HG03139 (cell line): ENCODE results near the gene XRRA1.
"Not testable (repeated sequence)": the region's sequence is repeated elsewhere in the genome, so short reads cannot be mapped to it uniquely, and the experiment has no call there.

Source experiments
- ATAC-seq: cut with Tn5 transposase; IDR thresholded peaks from one replicate; pipeline ENCODE4 v1.9.1; 2021; ENCODE audit not compliant: unreplicated experiment

The XRRA1 gene, protein sequence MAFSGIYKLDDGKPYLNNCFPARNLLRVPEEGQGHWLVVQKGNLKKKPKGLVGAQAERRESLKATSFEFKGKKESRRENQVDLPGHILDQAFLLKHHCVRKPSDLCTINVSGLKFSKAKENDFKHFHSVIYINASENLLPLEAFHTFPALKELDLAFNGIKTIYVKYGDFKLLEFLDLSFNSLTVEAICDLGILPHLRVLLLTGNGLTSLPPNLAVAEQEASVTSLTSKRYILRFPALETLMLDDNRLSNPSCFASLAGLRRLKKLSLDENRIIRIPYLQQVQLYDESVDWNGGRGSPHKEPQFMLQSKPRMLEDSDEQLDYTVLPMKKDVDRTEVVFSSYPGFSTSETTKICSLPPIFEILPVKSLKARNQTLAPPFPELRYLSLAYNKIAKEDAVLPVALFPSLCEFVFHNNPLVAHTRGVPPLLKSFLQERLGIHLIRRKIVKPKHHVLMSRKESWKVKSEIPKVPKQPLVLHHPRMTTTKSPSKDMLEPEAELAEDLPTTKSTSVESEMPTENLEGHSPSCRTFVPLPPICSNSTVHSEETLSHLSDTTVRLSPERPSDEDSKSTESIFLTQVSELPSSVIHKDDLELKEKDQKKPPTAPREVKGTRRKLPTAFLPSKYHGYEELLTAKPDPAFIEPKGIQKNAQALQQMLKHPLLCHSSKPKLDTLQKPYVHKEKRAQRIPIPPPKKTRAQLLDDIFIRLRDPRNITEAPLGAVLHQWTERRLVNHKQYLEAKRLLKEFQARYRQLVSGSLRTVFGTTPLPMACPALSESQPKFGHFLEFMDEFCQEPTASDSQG

GRCh38 chr11:74948898-74949752 lies at the start of gene XRRA1, which contains the start of gene SPCS2:
Gene XRRA1 (minus strand): TSS chr11:74949091. CDS start chr11:74940878, 8,213 bp downstream.
Gene SPCS2 (plus strand): TSS chr11:74949266. CDS start chr11:74949286, 20 bp downstream.
- peak; percentile 96 for ATAC-seq

GRCh38 chr11:74992852-74993251 lies 44.0 kb upstream of the XRRA1 start:
- no peak for ATAC-seq

GRCh38 chr11:74990941-74991340 lies 42.0 kb upstream of the XRRA1 start:
- no peak for ATAC-seq

- not testable (repeated sequence) for ATAC-seq
Measured at GRCh38 chr11:74990150-74990549, 41.3 kb upstream of the XRRA1 start.

DNA sequence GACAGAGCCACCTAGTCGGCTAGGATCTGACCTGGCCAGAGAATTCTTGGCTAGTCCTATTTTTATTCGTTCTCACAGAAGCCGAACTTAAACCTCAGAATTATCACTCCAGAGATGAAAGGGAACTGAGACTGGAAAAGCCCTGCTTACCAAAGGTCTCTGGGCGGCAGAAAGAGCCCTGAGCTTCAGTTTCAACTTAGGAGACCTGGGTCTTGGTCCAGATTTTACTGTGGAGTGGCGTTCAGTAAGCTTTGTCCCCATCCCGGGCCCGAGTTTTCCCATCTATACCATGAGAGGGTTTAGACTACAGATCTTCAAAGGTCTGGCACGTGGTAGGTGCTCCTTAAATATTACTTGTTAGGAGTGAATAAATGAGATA lies 40.4 kb upstream of the XRRA1 start:
- no peak for ATAC-seq

DNA sequence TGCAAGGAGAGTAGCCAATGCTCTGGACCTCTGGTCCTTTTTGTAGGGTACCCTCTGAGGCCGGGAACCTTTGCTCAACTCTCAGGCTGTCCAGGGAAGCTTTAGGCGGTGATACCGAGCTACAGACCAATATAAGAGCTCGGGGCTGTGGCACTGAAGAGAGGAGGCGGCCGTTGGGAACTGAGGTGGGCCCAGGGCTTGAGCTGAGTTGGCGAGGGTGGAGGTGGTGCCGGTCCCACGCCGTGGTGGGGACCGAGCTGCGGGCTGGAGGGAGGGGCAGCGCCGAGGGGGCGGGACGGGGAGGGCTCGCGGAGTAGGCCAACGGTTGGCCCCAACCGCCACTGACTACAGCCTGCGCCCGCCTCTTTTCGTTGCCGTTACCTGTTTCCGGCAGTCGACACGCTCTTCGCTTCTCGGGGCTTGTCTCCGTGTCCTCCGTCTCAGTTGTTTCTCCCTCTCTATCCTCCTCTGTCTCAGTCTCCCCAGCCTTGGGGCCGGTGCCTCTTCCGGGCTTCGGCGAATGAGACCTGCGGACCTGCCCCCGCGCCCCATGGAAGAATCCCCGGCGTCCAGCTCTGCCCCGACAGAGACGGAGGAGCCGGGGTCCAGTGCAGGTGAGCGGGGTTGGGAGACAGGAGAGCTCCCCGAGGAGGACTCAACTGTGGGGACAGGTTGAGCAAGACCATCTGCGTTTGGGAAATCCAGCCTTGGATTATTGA lies 39.8 kb upstream of the XRRA1 start, which contains the start of gene NEU3:
NEU3 (plus strand) TSS at position 393 of the 719 bp plus-strand sequence; CDS start at position 521, 128 bp downstream.
- ATAC-seq: peak; percentile 86

DNA sequence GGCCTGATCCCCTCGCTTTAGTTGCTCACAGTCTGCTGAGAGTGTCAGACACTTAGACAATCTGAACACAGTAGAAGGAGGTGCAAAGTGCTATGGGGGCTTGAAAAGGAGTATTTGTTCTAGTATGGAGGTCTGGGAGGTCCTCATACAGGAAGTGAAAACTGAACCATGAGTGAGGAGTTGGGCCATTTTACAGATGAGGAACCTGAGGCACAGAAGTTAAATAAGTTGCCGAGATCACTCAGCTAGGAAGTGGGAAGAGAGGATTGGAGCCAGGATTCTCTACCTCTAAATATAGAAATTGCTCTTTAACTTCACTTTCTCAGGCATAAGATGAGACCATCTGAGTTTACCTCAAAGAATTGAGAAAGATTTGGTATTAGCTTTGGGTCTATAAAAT lies 35.8 kb upstream of the XRRA1 start:
- ATAC-seq: no peak

DNA sequence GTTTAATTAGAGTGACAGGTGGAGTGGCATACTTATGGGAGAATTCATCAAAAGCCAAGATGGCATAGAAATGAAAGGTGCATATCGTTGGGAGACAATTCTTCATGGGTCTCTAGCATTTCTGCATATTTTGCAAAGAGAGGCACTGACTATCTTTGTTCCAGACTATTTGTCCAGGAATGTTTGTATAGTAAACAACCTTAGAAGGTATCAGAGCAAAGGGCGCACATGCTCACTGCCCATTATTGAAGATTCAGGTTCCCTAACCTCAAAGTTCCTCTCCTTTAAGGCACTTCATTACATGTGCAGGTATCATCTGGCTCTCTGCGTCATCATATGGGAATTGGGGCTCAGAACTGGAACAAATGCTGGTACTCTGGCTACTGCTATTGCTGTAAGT lies 35.2 kb upstream of the XRRA1 start:
- ATAC-seq: no peak

DNA sequence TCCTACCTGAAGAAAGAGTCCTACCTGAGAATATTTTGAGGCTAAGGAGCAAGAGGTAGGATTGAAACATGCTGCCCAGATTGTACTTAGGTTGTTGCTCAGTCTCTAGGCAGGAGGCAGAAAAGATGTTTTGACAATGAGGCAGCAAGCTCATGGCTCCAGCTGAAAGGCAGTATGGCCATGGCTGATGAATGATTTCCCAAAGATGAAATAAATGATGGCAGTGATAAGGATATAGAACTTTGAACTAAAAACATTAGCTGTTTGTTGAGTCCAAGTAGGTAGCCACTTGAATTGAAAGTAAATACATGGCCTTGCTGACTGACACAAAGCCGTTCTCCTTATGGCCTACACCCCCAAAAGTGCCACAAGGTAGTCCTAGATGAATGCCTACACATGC lies 33.0 kb upstream of the XRRA1 start:
- no peak for ATAC-seq

DNA sequence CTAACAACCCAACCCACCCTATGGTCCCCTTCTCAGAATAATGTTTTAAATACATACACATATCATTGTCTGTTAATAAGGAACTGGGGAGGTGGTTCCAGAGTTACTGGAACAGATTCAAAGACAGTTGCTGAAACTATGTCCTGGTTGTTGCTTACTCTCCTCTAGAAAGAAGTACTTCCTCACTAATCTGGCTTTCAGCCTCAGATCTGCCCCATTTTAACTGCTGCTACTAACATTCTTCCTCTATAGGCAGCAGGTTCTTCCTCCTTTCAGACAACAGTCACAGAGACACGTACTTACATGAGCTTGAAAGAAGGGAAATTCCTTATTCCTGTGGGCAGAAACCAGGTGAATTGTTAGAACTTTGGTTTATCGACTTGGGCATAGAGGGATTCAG lies 31.7 kb upstream of the XRRA1 start:
- ATAC-seq: no peak

- no peak for ATAC-seq
Measured at GRCh38 chr11:74978041-74978440, 29.1 kb upstream of the XRRA1 start.

DNA sequence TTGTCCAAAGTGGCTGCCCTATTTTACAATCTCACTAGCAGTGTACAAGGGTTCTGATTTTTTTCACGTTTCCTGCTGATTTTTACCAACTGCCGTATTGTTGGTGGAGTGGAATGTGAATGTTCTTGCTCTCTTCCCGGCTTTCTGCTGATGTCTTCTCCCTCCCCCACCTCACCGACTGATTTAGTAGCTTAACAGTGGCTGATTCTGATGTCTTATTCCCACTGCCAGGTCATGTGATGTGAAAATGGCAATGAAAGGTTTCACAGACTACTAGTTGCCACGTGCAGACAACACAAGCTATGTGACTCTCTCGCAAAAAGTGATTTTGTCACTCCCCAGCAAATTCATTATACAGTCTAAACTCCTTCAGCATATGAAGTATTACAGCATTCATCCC lies 22.5 kb upstream of the XRRA1 start:
- no peak for ATAC-seq

- ATAC-seq: no peak
Measured at GRCh38 chr11:74970852-74971395, 22.0 kb upstream of the XRRA1 start.

DNA sequence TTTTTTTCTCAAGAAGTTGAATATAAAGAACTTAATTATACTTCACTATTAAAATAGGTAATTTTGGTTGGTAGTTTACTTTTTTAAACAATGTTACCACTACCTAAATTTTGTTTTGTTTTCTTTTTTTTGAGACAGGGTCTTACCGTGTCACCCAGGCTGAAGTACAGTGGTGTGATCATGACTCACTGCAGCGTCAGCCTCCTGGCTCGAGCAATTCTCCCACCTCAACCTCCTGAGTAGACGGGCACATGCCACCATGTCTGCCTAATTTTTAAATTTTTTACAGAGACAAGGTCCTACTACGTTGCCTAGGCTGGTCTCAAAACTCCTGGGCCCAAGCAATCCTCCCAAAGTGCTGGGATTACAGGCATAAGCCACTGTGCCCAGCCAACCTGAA lies 17.8 kb upstream of the XRRA1 start:
- no peak for ATAC-seq

DNA sequence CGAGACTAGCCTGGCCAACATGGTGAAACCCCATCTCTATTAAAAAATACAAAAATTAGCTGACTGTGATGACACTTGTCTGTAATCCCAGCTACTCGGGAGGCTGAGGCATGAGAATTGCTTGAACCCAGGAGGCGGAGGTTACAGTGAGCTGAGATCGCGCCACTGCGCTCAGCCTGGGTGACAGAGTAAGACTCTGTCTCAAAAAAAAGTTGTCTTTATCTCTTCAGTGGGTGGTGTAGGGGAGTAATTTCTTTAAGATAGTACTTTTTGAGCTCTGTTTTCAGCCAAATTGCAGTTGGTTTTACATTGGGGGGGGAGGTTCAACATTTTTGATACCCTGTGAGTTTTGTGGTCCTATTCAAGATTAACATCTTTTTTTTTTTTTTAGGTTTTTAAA lies 11.2 kb upstream of the XRRA1 start:
- not testable (repeated sequence) for ATAC-seq

DNA sequence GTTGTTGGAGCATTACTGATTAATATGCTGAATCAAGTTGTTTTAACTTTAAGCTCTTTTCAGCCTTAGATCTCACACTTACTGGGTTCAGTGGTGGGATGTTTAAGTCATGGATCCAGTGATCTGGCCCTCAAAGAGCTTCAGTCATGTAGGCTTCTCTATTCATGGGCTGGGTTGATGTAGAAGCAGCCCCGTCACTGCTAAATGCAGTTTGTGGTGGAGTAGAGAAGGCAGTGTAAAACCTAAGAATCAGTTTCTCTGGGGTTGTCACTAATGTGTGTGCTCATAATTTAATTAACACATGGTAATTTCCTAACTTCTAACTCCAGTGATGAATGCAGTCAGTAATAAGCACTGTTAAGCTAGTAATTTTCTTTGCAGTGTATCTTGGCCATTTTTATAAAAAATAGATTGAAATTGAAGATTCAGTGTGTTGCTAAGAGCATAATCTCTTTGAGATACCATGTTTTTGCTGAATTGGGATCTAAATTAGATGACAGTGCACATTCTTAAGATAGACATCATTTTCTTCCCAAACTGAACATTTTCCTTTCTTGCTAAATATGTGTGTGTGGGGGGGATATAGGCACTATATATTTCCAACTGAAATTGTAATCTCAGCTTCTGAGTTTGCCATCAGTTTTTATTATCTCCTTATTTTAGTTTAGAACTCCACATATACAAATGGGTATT lies 9.2 kb upstream of the XRRA1 start:
- ATAC-seq: no peak

GRCh38 chr11:74956397-74957015 lies 7.6 kb upstream of the XRRA1 start:
- no peak for ATAC-seq

DNA sequence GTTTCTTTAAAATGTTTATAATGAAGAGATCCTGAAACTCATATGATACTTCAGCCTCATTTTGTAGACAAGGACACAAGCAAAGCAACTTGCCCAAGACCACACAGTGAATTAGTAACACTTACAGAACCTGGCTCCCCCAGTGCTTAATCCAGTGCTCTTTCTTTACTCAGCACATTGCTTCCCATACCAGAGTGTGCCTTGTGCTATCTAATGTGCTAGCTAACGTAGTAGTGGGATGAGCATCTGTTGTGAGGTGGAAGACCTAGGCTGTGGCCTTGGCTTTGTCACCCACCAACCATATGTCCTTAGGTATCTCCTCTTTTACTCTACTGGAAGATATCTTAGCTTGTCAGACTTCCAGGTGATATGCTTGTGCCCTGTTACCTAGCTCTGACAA lies 5.3 kb upstream of the XRRA1 start:
- no peak for ATAC-seq

- no peak for ATAC-seq
Measured at GRCh38 chr11:74953451-74953850, 4.6 kb upstream of the XRRA1 start.
